Testis (tissue), 3 donors: ENCODE data around the gene IL3. TPM values are rescaled to one million over a fixed set of nuclear protein-coding genes. Genes with fewer than 3 reads are reported as not detected.

Experiments used
- DNase-seq: peaks from one replicate; pipeline ENCODE4 v3.0.0-alpha.2; 2019
- H3K27ac ChIP-seq, 2 donors: fragments of 200-600 bp; sonication (generic); one replicate each; pipeline ENCODE4 v1.5.1; 2019
- H3K27me3 ChIP-seq: fragments of 200-600 bp; sonication (generic); one replicate; pipeline ENCODE4 v1.5.1; 2019
- H3K36me3 ChIP-seq: fragments of 200-600 bp; sonication (generic); one replicate; pipeline ENCODE4 v1.5.1; 2017; ENCODE audit warnings: low read depth; ENCODE audit errors: missing control alignments
- H3K4me1 ChIP-seq: fragments of 200-600 bp; sonication (generic); one replicate; pipeline ENCODE4 v1.5.1; 2019
- H3K4me3 ChIP-seq, 2 donors: fragments of 200-600 bp; sonication (generic); one replicate each; pipeline ENCODE4 v1.5.1; 2017 to 2019
- H3K9me3 ChIP-seq: fragments of 200-600 bp; sonication (generic); one replicate; pipeline ENCODE4 v1.5.1; 2017
- POLR2A ChIP-seq: fragments of 450-650 bp; IDR thresholded peaks from one replicate; pipeline ENCODE4 v1.6.1; 2017; ENCODE audit warnings: antibody characterized with exemption, mild to moderate bottlenecking, moderate library complexity
- WGBS, 2 donors: methylation state at CpG; one replicate each; pipeline ENCODE4 v1.1.5; 2018; 5-methylcytosine and 5-hydroxymethylcytosine counted together
- intact Hi-C: fragments of 100-400 bp; cut with DNase I; formaldehyde crosslinking; loops from one replicate; pipeline ENCODE4 v1.15.1; 2023; ENCODE audit warnings: low total_unique reads
- polyA plus RNA-seq: library from polyadenylated mRNA; stranded (reverse); fragments of 350-450 nt; fragmentation: Illumina TruSeq; extraction: RNeasy Lipid Tissue Mini Kit (QIAGEN cat#74804); gene quantifications from one replicate; pipeline ENCODE4 v1.2.3, GENCODE V29; 2014; ENCODE audit warnings: low read depth, low replicate concordance; ENCODE audit not compliant: insufficient read depth
- small RNA-seq, 2 donors: library from RNA; depleted of rRNA; stranded (forward); fragments of <200 nt; gene quantifications; one replicate each; pipeline ENCODE3, GENCODE V24; 2016
- total RNA-seq, 2 donors: library from RNA; depleted of rRNA; stranded (reverse); fragments of >200 nt; gene quantifications; one replicate each; pipeline ENCODE4 v1.2.3, GENCODE V29; 2016
- TF ChIP-seq, protein P1 (sequence below), 3 experiments: fragments of 450-650 bp in 2 of 3; fragments of 200-600 bp in 1 of 3; sonication (generic) in 1 of 3; IDR thresholded peaks; one replicate each; pipeline ENCODE4 v1.5.1; 2016 to 2019; ENCODE audit warnings: antibody characterized with exemption in 3 of 3, mild to moderate bottlenecking in 2 of 3, moderate library complexity in 1 of 3

IL3 gene
- total and polyA plus RNA-seq, 3 donors from 2014 or later, result 0.39 TPM; not detected in 2

DNA sequence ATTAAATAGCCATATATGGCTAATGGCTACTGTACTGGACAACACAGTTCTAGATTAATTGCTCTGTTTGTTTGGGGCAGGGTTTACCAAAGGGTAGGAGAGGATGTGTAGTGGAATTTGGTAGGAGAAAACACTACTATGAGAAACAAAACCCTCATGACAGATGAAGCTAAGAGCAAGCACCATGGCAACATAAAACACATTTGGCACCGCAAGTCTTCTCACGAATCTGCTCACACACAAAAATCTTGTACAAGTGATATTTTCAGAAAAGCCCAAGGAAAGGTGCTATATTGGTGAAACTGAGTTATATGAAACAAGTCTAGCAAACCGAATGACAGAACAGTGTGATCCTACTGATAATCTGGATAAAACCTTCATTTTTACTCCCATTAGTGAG lies 51.7 kb downstream of the IL3 start:
- Histone ChIP-seq H3K27ac (no peak overlapping the region), H3K27me3 (no peaks in the 10 kb centered on the region), H3K36me3 (no peaks in the 10 kb centered on the region), H3K4me3 (no peak overlapping the region), H3K4me1 (no peaks in the 10 kb centered on the region), H3K9me3 (no peaks in the 10 kb centered on the region)
- DNase-seq, result no peak
- 85 to 86% methylated on average over 3 of the region's 3 CpGs for WGBS, 2 donors
- intact Hi-C loops, result no loop called here
- TF ChIP-seq, protein P1, sequence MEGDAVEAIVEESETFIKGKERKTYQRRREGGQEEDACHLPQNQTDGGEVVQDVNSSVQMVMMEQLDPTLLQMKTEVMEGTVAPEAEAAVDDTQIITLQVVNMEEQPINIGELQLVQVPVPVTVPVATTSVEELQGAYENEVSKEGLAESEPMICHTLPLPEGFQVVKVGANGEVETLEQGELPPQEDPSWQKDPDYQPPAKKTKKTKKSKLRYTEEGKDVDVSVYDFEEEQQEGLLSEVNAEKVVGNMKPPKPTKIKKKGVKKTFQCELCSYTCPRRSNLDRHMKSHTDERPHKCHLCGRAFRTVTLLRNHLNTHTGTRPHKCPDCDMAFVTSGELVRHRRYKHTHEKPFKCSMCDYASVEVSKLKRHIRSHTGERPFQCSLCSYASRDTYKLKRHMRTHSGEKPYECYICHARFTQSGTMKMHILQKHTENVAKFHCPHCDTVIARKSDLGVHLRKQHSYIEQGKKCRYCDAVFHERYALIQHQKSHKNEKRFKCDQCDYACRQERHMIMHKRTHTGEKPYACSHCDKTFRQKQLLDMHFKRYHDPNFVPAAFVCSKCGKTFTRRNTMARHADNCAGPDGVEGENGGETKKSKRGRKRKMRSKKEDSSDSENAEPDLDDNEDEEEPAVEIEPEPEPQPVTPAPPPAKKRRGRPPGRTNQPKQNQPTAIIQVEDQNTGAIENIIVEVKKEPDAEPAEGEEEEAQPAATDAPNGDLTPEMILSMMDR (IDR thresholded peaks at IDR 0.05), result no peak
- TF ChIP-seq POLR2A, result no peak

Small RNA genes lying within 50 kb of the gene (small RNA-seq; reads per million reads assigned to genes)
- gene RF00285, result 0 reads per million in 2 donors

Other genes starting within 250 kb of the IL3 start
- 10 to 100 TPM; 15.1 to 27.0 TPM for gene MEIKIN, start 115.0 kb upstream of the IL3 start, total RNA-seq
- gene MEIKIN, start 115.0 kb upstream of the IL3 start, polyA plus RNA-seq, result 13.6 TPM
- gene ACSL6, start 49.0 kb upstream of the IL3 start, total RNA-seq, result 10 to 100 TPM; 38.5 to 44.9 TPM
- gene ACSL6, start 49.0 kb upstream of the IL3 start, polyA plus RNA-seq, result 98.7 TPM
- gene CSF2, start 13.1 kb downstream of the IL3 start, total RNA-seq, result not detected
- not detected for gene CSF2, start 13.1 kb downstream of the IL3 start, polyA plus RNA-seq
- gene P4HA2, start 167.2 kb downstream of the IL3 start, total RNA-seq, result 10 to 100 TPM; 20.4 to 22.8 TPM
- gene P4HA2, start 167.2 kb downstream of the IL3 start, polyA plus RNA-seq, result 25.4 TPM
- 10 to 100 TPM; 11.8 to 18.5 TPM for gene PDLIM4, start 197.0 kb downstream of the IL3 start, total RNA-seq
- gene PDLIM4, start 197.0 kb downstream of the IL3 start, polyA plus RNA-seq, result 20.5 TPM
- gene SLC22A4, start 233.7 kb downstream of the IL3 start, total RNA-seq, result 1 to 10 TPM; 1.5 to 2.3 TPM
- gene SLC22A4, start 233.7 kb downstream of the IL3 start, polyA plus RNA-seq, result 1.1 TPM